ENCODE data around the gene C20orf204.

C20orf204 gene

GRCh38 chr20:64055893-64056638 is 20.1 kb downstream of the C20orf204 start:
- TF ChIP-seq CTCF (IDR thresholded peaks at IDR 0.05; ENCODE audit: low read depth, low read length): no peak
- no peak overlapping the region for H3K4me3 ChIP-seq (ENCODE audit: low read depth, low read length)

GRCh38 chr20:64056639-64056888 is 20.6 kb downstream of the C20orf204 start:
- no peak for TF ChIP-seq CTCF (IDR thresholded peaks at IDR 0.05; ENCODE audit: low read depth, low read length)
- H3K4me3 ChIP-seq (ENCODE audit: low read depth, low read length): no peak overlapping the region

GRCh38 chr20:64056889-64057627 is 21.1 kb downstream of the C20orf204 start:
- H3K4me3 ChIP-seq (ENCODE audit: low read depth, low read length): no peak overlapping the region
- no peak for TF ChIP-seq CTCF (IDR thresholded peaks at IDR 0.05; ENCODE audit: low read depth, low read length)

- no peak overlapping the region for H3K4me3 ChIP-seq (ENCODE audit: low read depth, low read length)
- peak; percentile 87 for TF ChIP-seq CTCF (IDR thresholded peaks at IDR 0.05; ENCODE audit: low read depth, low read length)
These were observed 21.9 kb downstream of the C20orf204 start for GRCh38 chr20:64057628-64058498.

GRCh38 chr20:64058536-64058935 is 22.6 kb downstream of the C20orf204 start:
- H3K4me3 ChIP-seq (ENCODE audit: low read depth, low read length): no peak overlapping the region
- no peak for TF ChIP-seq CTCF (IDR thresholded peaks at IDR 0.05; ENCODE audit: low read depth, low read length)

GRCh38 chr20:64062276-64062595 is 26.3 kb downstream of the C20orf204 start:
- peak overlapping the region; percentile 89 for H3K4me3 ChIP-seq (ENCODE audit: low read depth, low read length)
- no peak for TF ChIP-seq CTCF (IDR thresholded peaks at IDR 0.05; ENCODE audit: low read depth, low read length)

All from WI38 (cell line).